ENCODE data around the gene NEBL. TPM values are rescaled to one million over a fixed set of nuclear protein-coding genes. Genes with fewer than 3 reads are reported as not detected.

Gene NEBL
- total RNA-seq, 1 experiment from 2014 or later, result 16.6 TPM

DNA sequence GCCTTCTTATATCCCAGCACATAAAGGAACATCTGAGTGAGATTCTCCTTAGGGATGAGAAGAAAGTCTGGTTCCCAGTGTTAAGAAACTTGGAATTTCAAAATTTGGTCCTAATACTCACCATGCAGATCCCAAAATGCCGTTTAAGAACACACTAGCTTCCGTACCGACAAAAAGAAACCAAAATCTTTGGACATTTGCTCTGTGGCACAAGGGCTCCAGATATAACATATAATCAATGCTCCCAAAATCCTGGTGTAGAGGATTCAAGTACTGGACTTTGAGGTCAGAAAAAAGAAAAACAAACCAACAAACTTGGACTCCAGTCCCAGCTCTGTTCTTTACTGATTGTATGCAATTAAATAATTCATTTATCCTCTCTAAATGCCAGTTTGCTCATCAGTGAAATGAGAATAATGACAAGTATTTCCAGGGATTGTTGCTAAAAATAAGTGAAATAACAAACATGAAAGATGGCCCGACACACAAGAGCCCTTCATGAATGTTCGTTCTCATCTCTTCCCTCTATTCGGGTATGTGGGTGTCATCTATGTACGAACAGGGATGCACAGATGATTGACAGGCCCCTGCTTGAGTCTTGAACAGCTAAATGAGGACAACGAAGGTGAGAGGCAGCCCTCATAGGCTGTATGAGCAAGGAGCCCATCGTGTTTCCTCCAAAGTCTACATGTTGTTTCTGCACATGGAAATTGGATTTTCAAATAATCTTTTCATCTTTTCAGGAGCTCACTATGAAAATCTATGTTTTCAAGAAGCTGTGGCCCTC, 48.6 kb upstream of the NEBL start:
- ATAC-seq, result no peak
- Histone ChIP-seq H2AFZ (ENCODE audit: low read depth, low read length, poor library complexity, severe bottlenecking) (no peak overlapping the region), H3K79me2 (ENCODE audit: insufficient read depth, low read length) (no peaks in the 10 kb centered on the region), H4K20me1 (ENCODE audit: insufficient read depth) (no peaks in the 10 kb centered on the region), H3K9ac (ENCODE audit: low read length) (no peak overlapping the region), H3K9me2 (ENCODE audit: insufficient read depth) (no peaks in the 10 kb centered on the region), H3K36me3 (ENCODE audit: control insufficient read depth in 1 of 2, insufficient read depth in 2 of 2, low read length in 2 of 2) (no peaks in the 10 kb centered on the region), H3K27me3 (ENCODE audit: insufficient read depth, low read length) (no peaks in the 10 kb centered on the region), H3K4me1 (ENCODE audit: control insufficient read depth in 1 of 2, insufficient read depth in 2 of 2, low read length in 2 of 2) (no peaks in the 10 kb centered on the region), H3K9me3 (ENCODE audit: control insufficient read depth in 1 of 2, insufficient read depth in 1 of 2, low read depth in 1 of 2, low read length in 2 of 2) (no peaks in the 10 kb centered on the region), H3K27ac (ENCODE audit: low read depth, low read length) (no peak overlapping the region), H3K4me3 (replicated peaks in 1 of 2; ENCODE audit: low read depth in 1 of 2, low read length in 2 of 2) (no peak overlapping the region), H3K4me2 (ENCODE audit: low read length) (no peak overlapping the region)
- no TSS peak for BruUV-seq (replicated peaks)
- no peak for DNase-seq (ENCODE audit: low read depth, low spot score)
- intact Hi-C loops (cut with micrococcal nuclease), result no loop called here
- TF ChIP-seq, protein P1, sequence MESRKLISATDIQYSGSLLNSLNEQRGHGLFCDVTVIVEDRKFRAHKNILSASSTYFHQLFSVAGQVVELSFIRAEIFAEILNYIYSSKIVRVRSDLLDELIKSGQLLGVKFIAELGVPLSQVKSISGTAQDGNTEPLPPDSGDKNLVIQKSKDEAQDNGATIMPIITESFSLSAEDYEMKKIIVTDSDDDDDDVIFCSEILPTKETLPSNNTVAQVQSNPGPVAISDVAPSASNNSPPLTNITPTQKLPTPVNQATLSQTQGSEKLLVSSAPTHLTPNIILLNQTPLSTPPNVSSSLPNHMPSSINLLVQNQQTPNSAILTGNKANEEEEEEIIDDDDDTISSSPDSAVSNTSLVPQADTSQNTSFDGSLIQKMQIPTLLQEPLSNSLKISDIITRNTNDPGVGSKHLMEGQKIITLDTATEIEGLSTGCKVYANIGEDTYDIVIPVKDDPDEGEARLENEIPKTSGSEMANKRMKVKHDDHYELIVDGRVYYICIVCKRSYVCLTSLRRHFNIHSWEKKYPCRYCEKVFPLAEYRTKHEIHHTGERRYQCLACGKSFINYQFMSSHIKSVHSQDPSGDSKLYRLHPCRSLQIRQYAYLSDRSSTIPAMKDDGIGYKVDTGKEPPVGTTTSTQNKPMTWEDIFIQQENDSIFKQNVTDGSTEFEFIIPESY (IDR thresholded peaks at IDR 0.05; ENCODE audit: extremely low read depth, insufficient replicate concordance, low read length), result no peak
- TF ChIP-seq EZH2phosphoT487 (IDR thresholded peaks at IDR 0.05; ENCODE audit: borderline replicate concordance), result no peak
- RAD21 ChIA-PET (ENCODE audit: low non-redundant PET in 1 of 2, low total read pairs in 2 of 2, uncharacterized antibody in 2 of 2, unreplicated experiment in 2 of 2), result no interaction called here
- CTCF ChIA-PET, result no interaction called here
- POLR2A ChIA-PET, result no interaction called here

- Histone ChIP-seq H4K20me1 (ENCODE audit: insufficient read depth) (no peaks in the 10 kb centered on the region), H3K4me1 (ENCODE audit: control insufficient read depth in 1 of 2, insufficient read depth in 2 of 2, low read length in 2 of 2) (no peaks in the 10 kb centered on the region), H2AFZ (ENCODE audit: low read depth, low read length, poor library complexity, severe bottlenecking) (no peak overlapping the region), H3K9me3 (ENCODE audit: control insufficient read depth in 1 of 2, insufficient read depth in 1 of 2, low read depth in 1 of 2, low read length in 2 of 2) (no peaks in the 10 kb centered on the region), H3K36me3 (ENCODE audit: control insufficient read depth in 1 of 2, insufficient read depth in 2 of 2, low read length in 2 of 2) (no peaks in the 10 kb centered on the region), H3K4me3 (replicated peaks in 1 of 2; ENCODE audit: low read depth in 1 of 2, low read length in 2 of 2) (no peak overlapping the region), H3K9me2 (ENCODE audit: insufficient read depth) (no peaks in the 10 kb centered on the region), H3K27ac (ENCODE audit: low read depth, low read length) (no peak overlapping the region), H3K9ac (ENCODE audit: low read length) (no peak overlapping the region), H3K4me2 (ENCODE audit: low read length) (no peak overlapping the region), H3K27me3 (ENCODE audit: insufficient read depth, low read length) (no peaks in the 10 kb centered on the region), H3K79me2 (ENCODE audit: insufficient read depth, low read length) (no peaks in the 10 kb centered on the region)
- no peak for TF ChIP-seq EZH2 (IDR thresholded peaks at IDR 0.05)
- no peak for TF ChIP-seq YY1 (IDR thresholded peaks at IDR 0.05; ENCODE audit: extremely low read depth, insufficient replicate concordance, low read depth, low read length)
- no peak for TF ChIP-seq SIN3A (IDR thresholded peaks at IDR 0.05; ENCODE audit: low read depth)
- TF ChIP-seq, protein P1 (IDR thresholded peaks at IDR 0.05; ENCODE audit: extremely low read depth, insufficient replicate concordance, low read length), result no peak
- no peak for TF ChIP-seq ELF1 (IDR thresholded peaks at IDR 0.05; ENCODE audit: borderline replicate concordance, low read depth)
- TF ChIP-seq SP1 (IDR thresholded peaks at IDR 0.05; ENCODE audit: low read depth), result no peak
- no peak for TF ChIP-seq CBX3 (IDR thresholded peaks at IDR 0.05; ENCODE audit: low read depth)
- TF ChIP-seq POLR2A (IDR thresholded peaks at IDR 0.05; ENCODE audit: borderline replicate concordance, extremely low read depth, insufficient read depth, insufficient read length), result no peak
- TF ChIP-seq FOSL1 (IDR thresholded peaks at IDR 0.05; ENCODE audit: low read depth), result no peak
- no peak for ATAC-seq
- ChIA-PET CTCF (no interaction called here), RAD21 (ENCODE audit: low non-redundant PET in 1 of 2, low total read pairs in 2 of 2, uncharacterized antibody in 2 of 2, unreplicated experiment in 2 of 2) (no interaction called here), POLR2A (no interaction called here)
- BruUV-seq (replicated peaks), result no TSS peak
- intact Hi-C loops (cut with micrococcal nuclease), result no loop called here
- DNase-seq (ENCODE audit: low read depth, low spot score), result no peak
These were observed 47.8 kb upstream of the NEBL start for GRCh38 chr10:20944789-20945502.

All from HCT116 (cell line).